Mesothelial cell of epicardium (in vitro differentiated cells): Measurements from ENCODE around the gene SLC45A2. TPM values are rescaled to one million over a fixed set of nuclear protein-coding genes. Genes with fewer than 3 reads are reported as not detected.
"Not testable (repeated sequence)": the region's sequence is repeated elsewhere in the genome, so short reads cannot be mapped to it uniquely, and the experiment has no call there.

Experiments
- DNase-seq, 2 experiments: peaks; one replicate each; pipeline ENCODE4 v3.0.0; 2021; ENCODE audit warnings: low spot score in 2 of 2; ENCODE audit not compliant: unreplicated experiment in 2 of 2
- H3K27ac Mint-ChIP-seq: 2 replicates; pipeline ENCODE4 v1.8.0; 2021; ENCODE audit warnings: mixed read lengths
- H3K27me3 Mint-ChIP-seq: 2 replicates; pipeline ENCODE4 v1.8.0; 2021; ENCODE audit warnings: low read depth, mixed read lengths
- H3K36me3 Mint-ChIP-seq: 2 replicates; pipeline ENCODE4 v1.8.0; 2021; ENCODE audit warnings: mixed read lengths
- H3K4me1 Mint-ChIP-seq: 2 replicates; pipeline ENCODE4 v1.8.0; 2021; ENCODE audit warnings: mixed read lengths
- H3K4me3 Mint-ChIP-seq: 2 replicates; pipeline ENCODE4 v1.8.0; 2021; ENCODE audit warnings: mild to moderate bottlenecking, moderate library complexity, mixed read lengths
- H3K9me3 Mint-ChIP-seq: 2 replicates; pipeline ENCODE4 v1.8.0; 2021; ENCODE audit warnings: mixed read lengths
- total RNA-seq: library from RNA; stranded (reverse); gene quantifications from 3 replicates; pipeline ENCODE4 v1.2.1, GENCODE V29; 2021
- TF ChIP-seq, protein P1 (sequence below): fragments of 200-600 bp; sonication (generic); IDR thresholded peaks from one replicate; pipeline ENCODE4 v1.5.0; 2021; ENCODE audit warnings: antibody characterized with exemption; ENCODE audit not compliant: unreplicated experiment

Gene SLC45A2, protein sequence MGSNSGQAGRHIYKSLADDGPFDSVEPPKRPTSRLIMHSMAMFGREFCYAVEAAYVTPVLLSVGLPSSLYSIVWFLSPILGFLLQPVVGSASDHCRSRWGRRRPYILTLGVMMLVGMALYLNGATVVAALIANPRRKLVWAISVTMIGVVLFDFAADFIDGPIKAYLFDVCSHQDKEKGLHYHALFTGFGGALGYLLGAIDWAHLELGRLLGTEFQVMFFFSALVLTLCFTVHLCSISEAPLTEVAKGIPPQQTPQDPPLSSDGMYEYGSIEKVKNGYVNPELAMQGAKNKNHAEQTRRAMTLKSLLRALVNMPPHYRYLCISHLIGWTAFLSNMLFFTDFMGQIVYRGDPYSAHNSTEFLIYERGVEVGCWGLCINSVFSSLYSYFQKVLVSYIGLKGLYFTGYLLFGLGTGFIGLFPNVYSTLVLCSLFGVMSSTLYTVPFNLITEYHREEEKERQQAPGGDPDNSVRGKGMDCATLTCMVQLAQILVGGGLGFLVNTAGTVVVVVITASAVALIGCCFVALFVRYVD
- total RNA-seq, result 0.45 to 0.63 TPM (median 0.62 TPM) in 3 replicates

DNA sequence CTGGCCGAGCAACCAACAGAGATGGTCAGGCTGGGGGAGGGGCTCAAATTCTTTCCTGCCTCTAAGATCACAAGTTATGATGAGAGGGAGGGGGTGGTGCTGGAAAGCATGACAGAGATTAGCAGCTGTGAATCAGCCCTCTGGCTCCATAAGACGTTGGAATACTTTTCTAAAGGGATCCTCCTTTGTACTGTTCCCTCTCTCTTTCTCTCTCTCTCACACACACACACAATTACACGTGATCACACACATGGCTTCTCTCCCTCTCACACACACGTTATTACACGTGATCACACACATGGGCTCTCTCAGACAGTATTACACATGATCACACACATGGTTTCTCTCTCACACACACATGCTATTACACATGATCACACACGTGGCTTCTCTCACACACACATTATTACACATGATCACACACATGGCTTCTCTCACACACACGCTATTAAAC is at the start of gene SLC45A2:
Gene SLC45A2, minus strand, starts transcription at position 23 of the 454 bp plus-strand sequence. CDS start 110 bp downstream, outside the sequence.
- Mint-ChIP-seq H3K9me3 (no peaks in the 10 kb centered on the region), H3K4me3 (no peak within 1 kb of the TSS), H3K36me3 (peaks cover 20% of the 10 kb centered on the region), H3K27me3 (no peaks in the 10 kb centered on the region), H3K27ac (no peak within 1 kb of the TSS), H3K4me1 (no peaks in the 10 kb centered on the region)
- TF ChIP-seq, protein P1, sequence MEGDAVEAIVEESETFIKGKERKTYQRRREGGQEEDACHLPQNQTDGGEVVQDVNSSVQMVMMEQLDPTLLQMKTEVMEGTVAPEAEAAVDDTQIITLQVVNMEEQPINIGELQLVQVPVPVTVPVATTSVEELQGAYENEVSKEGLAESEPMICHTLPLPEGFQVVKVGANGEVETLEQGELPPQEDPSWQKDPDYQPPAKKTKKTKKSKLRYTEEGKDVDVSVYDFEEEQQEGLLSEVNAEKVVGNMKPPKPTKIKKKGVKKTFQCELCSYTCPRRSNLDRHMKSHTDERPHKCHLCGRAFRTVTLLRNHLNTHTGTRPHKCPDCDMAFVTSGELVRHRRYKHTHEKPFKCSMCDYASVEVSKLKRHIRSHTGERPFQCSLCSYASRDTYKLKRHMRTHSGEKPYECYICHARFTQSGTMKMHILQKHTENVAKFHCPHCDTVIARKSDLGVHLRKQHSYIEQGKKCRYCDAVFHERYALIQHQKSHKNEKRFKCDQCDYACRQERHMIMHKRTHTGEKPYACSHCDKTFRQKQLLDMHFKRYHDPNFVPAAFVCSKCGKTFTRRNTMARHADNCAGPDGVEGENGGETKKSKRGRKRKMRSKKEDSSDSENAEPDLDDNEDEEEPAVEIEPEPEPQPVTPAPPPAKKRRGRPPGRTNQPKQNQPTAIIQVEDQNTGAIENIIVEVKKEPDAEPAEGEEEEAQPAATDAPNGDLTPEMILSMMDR, result no peak
- DNase-seq, result no peak

DNA sequence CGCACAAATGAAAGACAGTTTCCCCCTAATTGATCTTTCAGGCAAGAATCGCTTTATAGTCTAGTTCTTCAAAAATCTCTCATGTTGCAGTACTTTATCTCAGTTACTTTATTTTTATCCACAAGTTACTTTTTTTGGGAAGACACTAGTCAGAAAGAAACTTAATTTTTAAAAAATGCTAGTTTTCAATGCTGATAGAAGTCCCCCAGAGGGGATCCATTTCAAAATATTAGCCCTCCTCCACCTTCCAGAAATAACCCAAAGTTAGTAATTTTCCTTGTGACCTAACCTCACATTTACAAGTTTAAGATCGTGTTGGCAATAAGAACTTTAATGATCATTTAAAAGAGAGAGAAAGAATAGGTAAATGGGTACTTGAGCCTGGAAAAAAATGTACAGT is 47.5 kb upstream of the SLC45A2 start:
- Mint-ChIP-seq H3K4me1 (peaks cover under 1% of the 10 kb centered on the region), H3K9me3 (no peaks in the 10 kb centered on the region), H3K4me3 (no peak overlapping the region), H3K27ac (no peak overlapping the region), H3K27me3 (no peaks in the 10 kb centered on the region), H3K36me3 (peaks cover 23% of the 10 kb centered on the region)
- no peak for DNase-seq
- TF ChIP-seq, protein P1, result no peak

DNA sequence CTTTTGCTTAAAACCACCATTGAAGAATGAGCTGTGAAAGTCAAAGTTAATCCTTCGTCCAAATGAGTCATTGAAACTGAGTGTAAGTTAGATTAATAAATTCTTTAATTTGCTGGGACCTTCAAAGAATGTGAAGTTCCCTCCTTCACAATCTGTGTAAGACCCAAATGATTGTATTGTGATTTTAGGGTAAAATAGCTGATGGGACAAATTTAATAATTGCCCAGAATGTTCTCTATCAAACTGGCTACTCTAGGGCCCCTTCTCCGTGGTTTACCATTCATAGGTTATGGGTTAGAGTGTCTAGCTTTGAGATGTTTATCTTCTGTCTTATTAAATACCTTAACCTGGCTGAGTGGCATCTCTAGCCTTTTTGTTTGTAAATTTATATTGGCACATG is 46.6 kb upstream of the SLC45A2 start:
- Mint-ChIP-seq H3K4me1 (no peaks in the 10 kb centered on the region), H3K9me3 (no peaks in the 10 kb centered on the region), H3K27me3 (no peaks in the 10 kb centered on the region), H3K36me3 (peaks cover 25% of the 10 kb centered on the region), H3K27ac (no peak overlapping the region), H3K4me3 (no peak overlapping the region)
- TF ChIP-seq, protein P1, result no peak
- DNase-seq, result no peak

DNA sequence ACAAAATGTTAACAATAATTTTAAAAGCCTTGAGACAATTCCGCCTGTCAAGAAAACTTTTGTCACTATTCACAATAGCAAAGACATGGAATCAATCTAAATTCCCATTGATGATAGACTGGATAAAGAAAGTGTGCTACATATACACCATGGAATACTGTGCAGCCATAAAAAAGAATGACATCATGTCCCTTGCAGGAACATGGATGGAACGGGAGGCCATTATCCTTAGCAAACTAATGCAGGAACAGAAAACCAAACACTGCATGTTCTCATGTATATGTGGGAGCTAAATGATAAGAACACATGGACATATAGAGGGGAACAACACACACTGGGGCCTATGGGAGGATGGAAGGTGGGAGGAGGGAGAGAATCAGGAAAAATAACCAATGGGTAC is 46.1 kb upstream of the SLC45A2 start:
- H3K4me1 Mint-ChIP-seq, H3K9me3 Mint-ChIP-seq, H3K4me3 Mint-ChIP-seq, H3K27me3 Mint-ChIP-seq, H3K27ac Mint-ChIP-seq, DNase-seq: not testable (repeated sequence)
- H3K36me3 Mint-ChIP-seq, result peaks cover 29% of the 10 kb centered on the region

DNA sequence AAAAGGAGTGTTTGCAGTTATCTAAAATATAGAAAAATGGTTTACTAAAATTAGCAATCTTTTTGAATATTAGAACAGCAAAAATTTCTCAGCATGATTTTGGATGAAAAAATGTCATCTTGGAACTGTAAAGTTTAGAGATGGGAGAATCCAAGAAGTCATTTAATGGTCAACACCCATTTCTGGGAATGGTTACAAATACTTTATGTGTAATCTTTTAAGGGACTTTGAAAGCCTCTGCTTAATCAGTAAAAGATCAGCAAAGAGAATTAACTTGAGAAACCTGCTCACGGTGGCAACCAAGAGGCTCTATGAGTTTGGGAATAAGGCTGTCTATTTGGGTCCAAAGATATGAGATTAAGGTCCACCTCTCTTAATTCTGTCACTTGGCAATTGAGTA is 45.6 kb upstream of the SLC45A2 start:
- TF ChIP-seq, protein P1, result no peak
- no peaks in the 10 kb centered on the region for H3K4me1 Mint-ChIP-seq
- no peak overlapping the region for H3K27ac Mint-ChIP-seq
- H3K27me3 Mint-ChIP-seq, result no peaks in the 10 kb centered on the region
- no peak for DNase-seq
- H3K36me3 Mint-ChIP-seq, result peaks cover 28% of the 10 kb centered on the region
- no peak overlapping the region for H3K4me3 Mint-ChIP-seq
- no peaks in the 10 kb centered on the region for H3K9me3 Mint-ChIP-seq

DNA sequence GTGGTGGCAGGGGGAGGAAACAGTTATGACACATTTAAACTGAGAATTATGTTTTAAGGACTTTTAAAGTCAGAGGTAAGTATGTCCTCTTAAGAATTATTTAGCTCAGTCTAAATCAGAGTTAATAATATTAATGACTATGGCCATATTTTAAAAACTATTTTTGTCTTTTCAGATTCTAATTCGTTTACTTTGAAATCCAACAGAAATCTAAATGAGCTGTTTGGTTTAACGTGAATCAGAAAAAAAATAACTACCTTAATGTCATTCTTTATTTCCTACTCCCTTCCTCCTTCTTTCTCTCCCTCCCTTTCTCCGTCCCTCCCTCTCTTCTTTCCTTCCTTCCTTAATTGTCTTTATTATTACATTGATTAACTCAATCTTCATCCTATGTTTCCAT is 43.9 kb upstream of the SLC45A2 start:
- no peak overlapping the region for H3K4me3 Mint-ChIP-seq
- TF ChIP-seq, protein P1, result no peak
- no peak for DNase-seq
- H3K9me3 Mint-ChIP-seq, result no peaks in the 10 kb centered on the region
- H3K36me3 Mint-ChIP-seq, result peaks cover 23% of the 10 kb centered on the region
- H3K27ac Mint-ChIP-seq, result no peak overlapping the region
- H3K4me1 Mint-ChIP-seq, result no peaks in the 10 kb centered on the region
- no peaks in the 10 kb centered on the region for H3K27me3 Mint-ChIP-seq
